HG03097 (cell line): ENCODE data around the gene ACOT9.
"Not testable (repeated sequence)": the region's sequence is repeated elsewhere in the genome, so short reads cannot be mapped to it uniquely, and the experiment has no call there.

ENCODE experiments used
- ATAC-seq: cut with Tn5 transposase; IDR thresholded peaks from one replicate; pipeline ENCODE4 v1.9.1; 2021; ENCODE audit not compliant: unreplicated experiment, low FRiP score

Gene ACOT9, protein sequence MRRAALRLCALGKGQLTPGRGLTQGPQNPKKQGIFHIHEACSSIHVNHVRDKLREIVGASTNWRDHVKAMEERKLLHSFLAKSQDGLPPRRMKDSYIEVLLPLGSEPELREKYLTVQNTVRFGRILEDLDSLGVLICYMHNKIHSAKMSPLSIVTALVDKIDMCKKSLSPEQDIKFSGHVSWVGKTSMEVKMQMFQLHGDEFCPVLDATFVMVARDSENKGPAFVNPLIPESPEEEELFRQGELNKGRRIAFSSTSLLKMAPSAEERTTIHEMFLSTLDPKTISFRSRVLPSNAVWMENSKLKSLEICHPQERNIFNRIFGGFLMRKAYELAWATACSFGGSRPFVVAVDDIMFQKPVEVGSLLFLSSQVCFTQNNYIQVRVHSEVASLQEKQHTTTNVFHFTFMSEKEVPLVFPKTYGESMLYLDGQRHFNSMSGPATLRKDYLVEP

DNA sequence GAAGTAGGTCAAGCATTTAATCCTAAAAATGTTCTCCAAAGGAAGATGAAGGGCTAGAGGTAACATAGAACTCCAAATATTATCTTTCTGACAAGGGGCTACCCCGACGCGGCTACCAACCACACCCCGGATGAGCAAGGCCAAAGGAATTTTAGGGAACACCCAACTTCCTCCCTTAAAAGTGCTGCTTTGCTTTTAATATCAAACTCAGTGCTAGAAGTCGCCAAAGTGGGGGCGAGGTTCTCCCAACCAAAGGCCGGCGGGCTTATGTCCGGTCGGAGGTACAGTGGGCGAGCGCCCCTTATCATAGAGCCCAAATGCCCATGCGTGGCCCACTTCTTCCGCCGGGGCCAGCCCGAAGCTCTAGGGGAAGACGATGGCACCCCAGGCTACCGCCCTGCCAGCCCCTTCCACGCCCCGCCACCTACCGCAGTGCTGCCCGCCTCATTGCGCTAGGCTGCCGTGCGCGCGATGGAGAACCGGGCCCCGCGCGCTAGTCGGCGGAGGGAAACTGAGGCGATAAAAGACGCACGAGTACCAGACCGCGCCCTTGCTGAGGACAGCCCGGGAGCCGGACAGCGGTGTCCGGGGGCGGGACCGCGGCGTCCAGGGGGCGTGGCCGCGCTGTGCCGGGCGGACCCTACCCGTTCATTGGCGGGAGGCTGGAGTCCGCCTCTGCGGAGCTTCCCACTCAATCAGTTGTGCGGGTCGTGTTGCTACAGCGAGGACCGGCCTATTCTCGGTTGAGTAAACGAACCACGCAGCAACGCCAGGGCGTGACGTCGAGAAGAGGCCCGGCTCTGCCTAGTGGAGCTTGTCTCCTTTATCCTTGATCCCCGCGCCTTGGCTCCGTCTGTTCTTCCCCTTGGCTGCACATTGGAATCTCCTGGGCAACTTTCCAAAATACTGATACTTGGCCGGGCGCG lies at the start of gene ACOT9:
TSS of gene ACOT9 (minus strand) at position 580 of the 926 bp plus-strand sequence. CDS start at position 448, 132 bp downstream.
- peak; percentile 91 for ATAC-seq

DNA sequence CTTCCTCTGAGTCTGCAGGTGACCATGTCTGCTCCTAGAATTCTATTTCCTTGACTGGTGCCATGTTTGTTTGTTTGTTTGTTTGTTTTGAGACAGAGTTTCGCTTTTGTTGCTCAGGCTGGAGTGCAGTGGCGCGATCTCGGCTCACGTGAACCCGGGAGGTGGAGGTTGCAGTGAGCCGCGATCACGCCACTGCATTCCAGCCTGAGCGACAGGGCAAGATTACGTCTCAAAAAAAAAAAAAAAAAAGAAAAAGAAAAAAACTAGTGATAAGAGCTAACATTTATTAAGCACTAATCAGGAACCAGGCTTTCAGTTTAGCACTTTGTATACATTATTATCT lies 47.0 kb upstream of the ACOT9 start:
- ATAC-seq = no peak

DNA sequence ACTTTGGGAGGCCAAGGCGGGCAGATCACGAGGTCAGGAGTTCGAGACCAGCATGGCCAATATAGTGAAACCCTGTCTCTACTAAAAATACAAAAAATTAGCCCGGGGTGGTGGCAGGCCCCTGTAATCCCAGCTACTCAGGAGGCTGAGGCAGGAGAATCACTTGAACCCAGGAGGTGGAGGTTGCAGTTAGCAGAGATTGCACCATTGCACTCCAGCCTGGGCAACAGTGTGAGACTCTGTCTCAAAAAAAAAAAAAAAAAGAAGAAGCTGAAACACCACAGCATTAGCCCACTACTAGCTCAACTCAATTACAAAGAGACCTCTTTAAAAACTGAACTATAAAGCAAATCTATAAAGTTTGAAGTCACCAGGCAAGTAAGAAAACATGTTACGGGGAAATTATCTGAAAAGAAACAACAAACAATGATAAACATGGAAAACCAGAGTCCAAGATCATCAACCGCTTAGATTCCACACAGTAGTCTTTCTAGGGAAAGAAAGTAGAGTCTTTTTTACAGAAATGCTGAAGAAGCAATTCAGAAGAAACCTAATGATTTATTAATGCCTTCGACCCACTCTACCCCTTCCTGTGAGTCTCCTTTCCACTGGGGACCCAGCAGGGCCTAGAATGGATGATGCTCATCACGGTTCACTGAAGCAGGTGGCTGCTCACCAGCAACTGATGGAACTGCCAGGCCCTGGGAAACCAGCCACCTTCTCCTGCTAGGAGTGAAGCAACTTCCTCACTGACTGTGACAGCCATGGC lies 46.5 kb upstream of the ACOT9 start:
- no peak for ATAC-seq

DNA sequence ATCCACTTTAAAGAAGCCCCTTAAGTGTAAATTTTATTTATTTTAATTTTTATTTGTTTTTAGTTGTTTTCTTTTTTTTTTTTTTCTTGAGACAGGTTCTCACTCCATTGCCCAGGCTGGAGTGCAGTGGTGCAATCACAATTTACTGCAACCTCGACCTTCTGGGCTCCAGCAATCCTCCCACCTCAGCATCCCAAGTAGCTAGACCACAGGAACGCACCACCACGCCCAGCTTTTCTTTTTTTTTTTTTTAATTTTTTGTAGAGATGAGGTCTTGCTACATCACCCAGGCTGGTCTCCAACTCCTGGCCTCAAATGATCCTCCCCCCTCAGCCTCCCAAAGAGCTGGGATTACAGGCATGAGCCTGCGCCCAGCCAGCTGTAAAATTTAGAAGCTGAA lies 45.9 kb upstream of the ACOT9 start:
- no peak for ATAC-seq

DNA sequence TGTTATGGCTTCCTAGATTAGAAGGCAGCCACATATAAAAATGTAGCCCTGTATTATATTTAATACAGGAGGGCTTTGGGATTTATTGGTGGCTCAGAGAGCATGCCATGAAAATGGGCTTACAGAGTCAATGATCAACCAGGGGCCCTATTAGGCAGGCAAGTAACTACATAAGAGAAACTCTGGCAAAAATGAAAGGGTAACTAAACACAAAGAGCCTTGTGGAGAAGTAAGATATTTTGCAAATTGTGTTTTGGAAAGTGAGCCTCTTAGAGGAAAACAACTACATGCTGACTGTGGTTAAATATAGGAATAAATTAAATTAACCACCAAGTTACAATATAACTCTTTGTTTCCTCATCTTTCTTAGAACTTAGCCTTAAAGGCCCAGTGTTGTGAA lies 45.4 kb upstream of the ACOT9 start:
- peak; percentile 55 for ATAC-seq

DNA sequence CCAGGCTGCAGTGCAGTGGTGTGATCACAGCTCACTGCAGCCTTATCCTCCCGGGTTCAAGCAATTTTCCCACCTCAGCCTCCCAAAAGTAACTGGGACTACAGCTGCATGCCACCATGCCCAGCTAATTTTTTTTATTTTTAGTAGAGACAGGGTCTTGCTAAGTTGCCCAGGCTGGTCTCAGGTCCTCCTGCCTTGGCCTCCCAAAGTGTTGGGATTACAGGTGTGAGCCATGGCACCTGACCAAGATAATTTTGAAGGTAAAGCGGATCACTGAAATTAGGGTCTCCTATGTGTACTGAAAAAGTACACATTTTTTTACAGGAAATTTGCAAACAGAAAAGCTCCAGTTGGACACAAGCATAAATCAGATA lies 44.7 kb upstream of the ACOT9 start:
- no peak for ATAC-seq

DNA sequence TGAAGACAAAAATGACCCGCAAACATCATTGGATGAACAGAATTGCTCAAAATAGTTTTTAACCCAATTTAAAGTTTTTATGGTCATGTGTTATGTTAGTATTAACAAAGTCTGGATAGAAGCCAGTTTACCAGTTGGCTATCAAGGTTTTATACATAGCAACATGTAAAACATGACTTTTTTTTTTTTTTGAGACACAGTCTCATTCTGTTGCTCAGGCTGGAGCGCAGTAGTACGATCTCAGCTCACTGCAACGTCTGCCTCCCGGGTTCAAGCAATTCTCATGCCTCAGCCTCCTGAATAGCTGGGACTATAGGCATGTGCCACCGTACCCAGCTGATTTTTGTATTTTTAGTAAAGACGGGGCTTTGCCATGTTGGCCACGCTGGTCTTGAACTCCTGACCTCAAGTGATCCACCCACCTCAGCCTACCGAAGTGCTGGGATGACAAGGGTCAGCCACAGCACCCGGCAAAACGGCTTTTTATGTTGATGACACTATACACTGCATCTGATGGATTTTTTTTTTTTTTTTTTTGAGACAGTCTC lies 43.3 kb upstream of the ACOT9 start:
- no peak for ATAC-seq

DNA sequence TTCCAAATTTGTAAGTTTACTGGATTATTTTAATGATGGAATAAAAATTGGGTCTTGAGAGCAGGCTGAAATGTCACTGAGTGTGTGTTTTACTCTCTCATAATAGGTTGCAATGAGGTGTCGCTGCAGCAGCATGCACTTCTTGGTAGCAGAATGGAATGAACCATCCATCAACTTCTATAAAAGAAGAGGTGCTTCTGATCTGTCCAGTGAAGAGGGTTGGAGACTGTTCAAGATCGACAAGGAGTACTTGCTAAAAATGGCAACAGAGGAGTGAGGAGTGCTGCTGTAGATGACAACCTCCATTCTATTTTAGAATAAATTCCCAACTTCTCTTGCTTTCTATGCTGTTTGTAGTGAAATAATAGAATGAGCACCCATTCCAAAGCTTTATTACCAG lies 42.5 kb upstream of the ACOT9 start:
- ATAC-seq = no peak

DNA sequence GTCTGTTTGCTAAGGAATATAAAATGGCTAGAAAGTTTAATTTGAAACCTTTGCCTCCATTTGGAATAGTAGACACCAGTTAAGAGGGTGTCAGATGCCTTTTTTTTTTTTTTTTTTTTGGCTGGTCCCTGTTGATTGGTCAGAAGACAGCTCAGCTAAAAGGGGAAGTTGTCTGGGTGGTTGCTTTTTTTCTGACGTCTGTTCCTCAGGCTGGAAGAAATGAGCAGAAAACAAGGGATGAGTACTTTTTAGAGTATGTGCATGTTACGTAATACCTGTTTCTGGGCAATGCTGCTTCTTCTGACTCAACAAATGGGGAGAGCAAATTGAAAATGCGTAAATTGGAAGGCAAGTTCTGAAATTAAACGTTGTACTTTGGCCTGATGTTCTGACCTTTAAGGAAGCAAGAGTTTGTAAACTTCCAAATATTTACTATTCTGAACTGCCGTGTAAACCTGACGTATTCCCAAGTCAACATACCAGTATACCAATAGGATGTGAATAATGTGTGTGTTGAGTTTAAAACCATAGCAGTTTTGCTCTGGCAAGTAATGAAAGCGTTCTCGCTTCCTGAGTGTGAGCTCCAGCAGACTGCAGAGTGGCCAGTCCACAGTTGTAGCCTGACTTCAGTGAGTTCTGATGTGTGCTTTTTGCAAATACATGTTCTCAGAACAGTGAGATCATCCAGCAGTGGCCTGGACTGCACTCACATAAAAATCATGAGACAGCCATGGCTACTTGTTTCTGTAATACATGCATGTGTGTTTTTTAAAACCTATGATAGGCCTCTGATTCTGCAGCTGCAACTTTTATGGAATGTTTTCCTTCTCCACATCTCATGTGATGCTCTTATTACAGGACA lies 41.6 kb upstream of the ACOT9 start:
- ATAC-seq = no peak

DNA sequence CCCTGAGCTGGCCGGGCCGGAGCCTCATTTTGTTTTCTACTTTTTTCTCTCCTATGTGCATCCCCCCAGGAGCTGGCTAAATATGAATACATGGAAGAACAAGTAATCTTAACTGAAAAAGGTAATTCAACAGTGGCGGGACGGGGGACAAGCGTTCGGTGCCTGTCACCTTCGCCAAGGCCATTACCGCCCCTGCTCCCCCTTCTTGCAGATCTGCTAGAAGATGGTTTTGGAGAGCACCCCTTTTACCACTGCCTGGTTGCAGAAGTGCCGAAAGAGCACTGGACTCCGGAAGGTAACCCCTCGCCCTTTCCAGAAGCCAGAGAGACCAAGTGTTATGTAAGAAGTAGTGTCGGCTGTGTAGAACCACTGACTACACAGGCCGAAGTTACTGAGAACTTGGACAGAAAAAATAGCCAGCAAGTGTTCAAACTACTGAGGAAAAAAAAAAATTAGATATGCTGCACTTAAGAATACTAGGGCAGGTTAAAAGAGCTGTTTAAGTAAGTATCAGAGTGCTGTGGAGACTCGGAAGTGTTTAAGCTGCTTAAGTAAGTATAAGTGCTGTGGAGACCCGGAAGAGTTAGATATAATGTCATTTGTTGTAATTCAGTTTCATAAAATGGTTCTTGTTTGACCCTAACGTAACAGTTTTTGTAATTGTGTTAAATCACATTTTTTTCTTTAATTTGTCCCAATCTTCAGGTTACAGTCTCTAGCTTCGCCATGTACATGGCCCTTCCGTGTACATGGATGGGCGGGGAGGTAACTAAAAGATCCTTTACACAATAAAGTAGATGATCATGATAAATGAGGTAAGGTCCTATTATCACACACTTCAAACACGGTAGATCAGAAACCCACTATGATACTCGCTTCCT lies 40.8 kb upstream of the ACOT9 start:
- ATAC-seq = no peak

DNA sequence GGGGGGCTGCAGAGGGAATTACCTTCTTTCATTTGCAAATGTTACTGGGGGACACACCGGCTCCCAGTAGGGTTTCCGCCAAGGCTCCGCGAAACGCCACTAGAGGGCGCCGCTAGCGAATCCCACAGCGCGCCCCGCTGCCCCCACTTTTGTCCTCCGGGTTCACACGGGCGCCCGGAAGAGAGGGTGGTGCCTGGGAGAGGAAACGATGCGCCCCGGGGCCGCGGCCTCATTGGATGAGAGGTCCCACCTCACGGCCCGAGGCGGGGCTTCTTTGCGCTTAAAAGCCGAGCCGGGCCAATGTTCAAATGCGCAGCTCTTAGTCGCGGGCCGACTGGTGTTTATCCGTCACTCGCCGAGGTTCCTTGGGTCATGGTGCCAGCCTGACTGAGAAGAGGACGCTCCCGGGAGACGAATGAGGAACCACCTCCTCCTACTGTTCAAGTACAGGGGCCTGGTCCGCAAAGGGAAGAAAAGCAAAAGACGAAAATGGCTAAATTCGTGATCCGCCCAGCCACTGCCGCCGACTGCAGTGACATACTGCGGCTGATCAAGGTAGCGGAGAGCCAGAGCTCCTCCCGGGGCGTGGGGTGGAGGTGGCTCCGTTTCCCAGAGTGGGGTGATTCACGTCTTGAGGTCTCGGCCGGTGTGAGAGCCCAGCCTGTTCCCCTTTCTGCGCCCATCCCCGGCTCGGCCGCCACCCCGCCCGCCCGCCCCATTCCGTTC lies 40.0 kb upstream of the ACOT9 start, which contains the start of gene SAT1:
TSS of gene SAT1 (plus strand) at position 311 of the 726 bp plus-strand sequence. CDS start at position 490, 179 bp downstream.
- ATAC-seq = peak; percentile 70

DNA sequence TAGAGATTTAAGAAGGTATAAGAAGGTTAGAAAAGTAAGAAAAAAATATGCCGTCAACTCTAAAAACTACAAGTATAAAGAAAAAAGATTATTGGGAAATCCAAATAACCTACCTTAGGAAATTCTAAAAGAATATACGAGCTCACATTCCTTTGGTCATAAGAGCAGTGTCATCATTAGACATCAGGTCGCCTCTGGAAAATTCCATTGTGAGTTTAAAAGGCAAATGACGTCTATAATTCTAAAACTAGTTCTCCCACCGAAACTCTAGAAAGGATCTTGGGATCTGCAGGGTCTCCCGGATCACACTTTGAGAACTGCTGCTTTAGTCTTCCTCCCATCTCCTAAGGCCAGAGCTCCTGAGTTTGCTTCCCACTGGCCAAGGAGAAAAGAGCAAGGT lies 39.4 kb upstream of the ACOT9 start:
- ATAC-seq = no peak

DNA sequence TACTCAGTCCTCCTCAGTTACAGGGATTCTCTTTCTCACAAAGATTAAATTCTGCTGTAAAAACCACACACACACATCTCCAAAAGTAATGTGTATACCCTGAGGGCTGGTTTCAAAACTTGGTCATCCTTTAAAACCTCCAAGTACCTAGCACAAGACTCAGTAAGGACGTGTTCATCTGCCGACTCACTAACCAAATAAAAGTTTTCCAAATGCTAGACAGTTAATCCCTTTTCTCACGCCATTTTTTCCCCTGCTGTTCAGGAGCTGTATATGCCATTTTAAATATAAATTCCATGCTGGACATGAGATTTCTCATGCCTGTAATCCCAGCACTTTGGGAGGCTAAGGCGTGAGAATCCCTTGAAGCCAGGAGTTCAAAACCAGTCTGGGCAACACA lies 35.9 kb upstream of the ACOT9 start:
- no peak for ATAC-seq

DNA sequence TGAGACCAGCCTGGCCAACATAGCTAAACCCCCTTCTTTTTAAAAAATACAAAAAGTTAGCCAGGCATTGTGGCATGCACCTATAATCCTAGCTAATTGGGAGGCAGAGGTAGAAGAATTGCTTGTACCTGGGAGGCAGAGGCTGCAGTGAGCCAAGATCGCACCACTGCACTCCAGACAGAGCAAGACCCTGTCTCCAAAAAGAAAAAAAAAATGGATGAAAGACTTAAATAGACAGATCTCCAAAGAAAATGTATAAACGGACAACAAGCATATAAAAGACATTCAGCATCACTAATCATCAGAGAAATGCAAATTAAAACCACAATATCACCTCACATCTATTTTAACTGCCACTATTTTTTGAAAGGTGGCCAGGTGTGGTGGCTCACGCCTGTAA lies 33.3 kb upstream of the ACOT9 start:
- ATAC-seq = no peak

DNA sequence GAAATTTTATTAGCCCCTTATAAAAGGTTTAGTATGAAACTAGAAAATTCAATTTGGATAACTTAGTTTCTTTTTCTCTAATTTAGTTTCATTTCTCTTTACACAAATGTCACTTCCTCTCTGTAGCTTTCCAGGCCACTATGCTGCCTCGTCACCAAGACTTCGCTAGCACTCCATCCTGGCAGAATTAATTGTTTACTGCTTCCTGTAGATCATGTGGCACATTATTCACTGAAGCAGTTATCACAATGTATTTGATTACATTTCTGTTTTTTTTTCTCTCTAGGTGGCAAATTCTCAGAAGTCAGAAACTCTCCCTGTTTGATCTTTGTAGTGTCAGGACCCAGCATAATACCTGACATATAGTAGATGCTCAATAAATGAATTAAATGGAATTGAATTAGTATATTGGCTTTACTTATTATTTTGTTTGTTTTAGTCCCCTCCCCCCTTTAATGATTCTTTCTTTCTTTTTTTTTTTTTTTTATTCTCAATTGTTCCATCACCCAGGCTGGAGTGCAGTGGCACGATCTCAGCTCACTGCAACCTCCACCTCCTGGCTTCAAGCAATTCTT lies 30.6 kb upstream of the ACOT9 start:
- ATAC-seq = peak; percentile 84

DNA sequence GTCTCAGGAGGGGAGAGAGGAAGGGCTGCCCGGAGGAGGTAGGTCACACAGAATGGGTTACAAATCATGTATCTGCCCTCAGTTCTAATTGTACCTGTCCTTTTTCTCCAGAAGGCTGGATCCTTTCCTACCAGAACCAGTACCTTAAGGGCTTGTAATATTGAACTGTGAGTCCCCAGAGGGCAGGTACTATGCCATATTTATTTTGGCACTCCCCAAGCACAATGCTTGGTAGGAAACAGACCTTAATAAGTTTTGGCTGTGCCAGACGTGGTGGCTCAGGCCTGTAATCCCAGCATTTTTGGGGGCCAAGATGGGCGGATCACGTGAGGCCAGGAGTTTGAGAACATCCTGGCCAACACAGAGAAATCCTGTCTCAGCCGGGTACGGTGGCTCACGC lies 28.0 kb upstream of the ACOT9 start:
- not testable (repeated sequence) for ATAC-seq

DNA sequence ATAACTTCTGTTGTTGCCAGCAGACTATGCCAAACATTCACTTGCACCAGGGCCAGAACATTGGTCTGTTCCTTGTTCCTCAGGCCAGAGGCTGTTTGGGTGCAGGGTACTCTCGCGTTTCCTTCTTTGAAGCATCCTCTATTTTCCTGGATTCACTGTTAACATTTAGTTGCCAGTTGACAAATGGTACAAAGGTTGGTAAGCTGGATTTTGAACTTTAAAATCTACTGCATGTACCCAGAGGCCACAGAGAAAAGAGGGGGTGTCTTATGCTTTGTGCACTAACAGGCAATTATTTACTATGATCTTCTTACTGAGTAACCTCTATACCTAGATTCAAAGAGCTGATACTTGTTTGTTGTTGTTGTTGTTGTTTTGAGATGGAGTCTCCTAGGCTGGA lies 27.1 kb upstream of the ACOT9 start:
- ATAC-seq = no peak
